Measurements from ENCODE around the gene TXLNG. TPM values are rescaled to one million over a fixed set of nuclear protein-coding genes. Genes with fewer than 3 reads are reported as not detected.

Gene TXLNG
- total RNA-seq, 1 experiment from 2014 or later = 31.1 TPM

GRCh38 chrX:16797841-16798240 lies 11.6 kb downstream of the TXLNG start:
- no peaks in the 10 kb centered on the region for H3K4me1 Mint-ChIP-seq
- no peak for ATAC-seq
- H3K9me3 Mint-ChIP-seq = no peaks in the 10 kb centered on the region
- DNase-seq (ENCODE audit: low spot score) = no peak
- ChIA-PET POLR2A (no interaction called here), CTCF (no interaction called here)
- H3K4me3 Mint-ChIP-seq = no peak overlapping the region
- no peak overlapping the region for H3K27ac Mint-ChIP-seq
- TF ChIP-seq ZBTB21 (CRISPR knock-in tag; IDR thresholded peaks at IDR 0.05; ENCODE audit: borderline replicate concordance) = no peak
- TF ChIP-seq, protein P1, sequence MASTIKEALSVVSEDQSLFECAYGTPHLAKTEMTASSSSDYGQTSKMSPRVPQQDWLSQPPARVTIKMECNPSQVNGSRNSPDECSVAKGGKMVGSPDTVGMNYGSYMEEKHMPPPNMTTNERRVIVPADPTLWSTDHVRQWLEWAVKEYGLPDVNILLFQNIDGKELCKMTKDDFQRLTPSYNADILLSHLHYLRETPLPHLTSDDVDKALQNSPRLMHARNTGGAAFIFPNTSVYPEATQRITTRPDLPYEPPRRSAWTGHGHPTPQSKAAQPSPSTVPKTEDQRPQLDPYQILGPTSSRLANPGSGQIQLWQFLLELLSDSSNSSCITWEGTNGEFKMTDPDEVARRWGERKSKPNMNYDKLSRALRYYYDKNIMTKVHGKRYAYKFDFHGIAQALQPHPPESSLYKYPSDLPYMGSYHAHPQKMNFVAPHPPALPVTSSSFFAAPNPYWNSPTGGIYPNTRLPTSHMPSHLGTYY (CRISPR knock-in tag; IDR thresholded peaks at IDR 0.05) = no peak
- TF ChIP-seq HMGXB4 (CRISPR knock-in tag; IDR thresholded peaks at IDR 0.05) = no peak
- TF ChIP-seq ZSCAN18 (CRISPR knock-in tag; IDR thresholded peaks at IDR 0.05) = no peak
- TF ChIP-seq ATF3 (CRISPR knock-in tag; conservative IDR thresholded peaks at IDR 0.05) = no peak
- no peak for TF ChIP-seq ZNF671 (CRISPR knock-in tag; IDR thresholded peaks at IDR 0.05)
- TF ChIP-seq TCF7 (CRISPR knock-in tag; IDR thresholded peaks at IDR 0.05; ENCODE audit: low read depth) = no peak
- peaks cover 21% of the 10 kb centered on the region for H3K36me3 Mint-ChIP-seq
- no peaks in the 10 kb centered on the region for H3K27me3 Mint-ChIP-seq (ENCODE audit: low read depth)

- DNase-seq (ENCODE audit: low spot score) = no peak
- Mint-ChIP-seq H3K27me3 (ENCODE audit: low read depth) (no peaks in the 10 kb centered on the region), H3K4me1 (peaks cover 15% of the 10 kb centered on the region), H3K4me3 (no peak overlapping the region), H3K9me3 (no peaks in the 10 kb centered on the region), H3K36me3 (peaks cover 5% of the 10 kb centered on the region; the same call in 1 of the 2 replicates), H3K27ac (no peak overlapping the region)
- ATAC-seq = no peak
- ChIA-PET POLR2A (no interaction called here), CTCF (no interaction called here)
- TF ChIP-seq CBFB (CRISPR knock-in tag; IDR thresholded peaks at IDR 0.05; ENCODE audit: low read depth) = no peak
- TF ChIP-seq, protein P2, sequence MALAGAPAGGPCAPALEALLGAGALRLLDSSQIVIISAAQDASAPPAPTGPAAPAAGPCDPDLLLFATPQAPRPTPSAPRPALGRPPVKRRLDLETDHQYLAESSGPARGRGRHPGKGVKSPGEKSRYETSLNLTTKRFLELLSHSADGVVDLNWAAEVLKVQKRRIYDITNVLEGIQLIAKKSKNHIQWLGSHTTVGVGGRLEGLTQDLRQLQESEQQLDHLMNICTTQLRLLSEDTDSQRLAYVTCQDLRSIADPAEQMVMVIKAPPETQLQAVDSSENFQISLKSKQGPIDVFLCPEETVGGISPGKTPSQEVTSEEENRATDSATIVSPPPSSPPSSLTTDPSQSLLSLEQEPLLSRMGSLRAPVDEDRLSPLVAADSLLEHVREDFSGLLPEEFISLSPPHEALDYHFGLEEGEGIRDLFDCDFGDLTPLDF (CRISPR knock-in tag; IDR thresholded peaks at IDR 0.05) = no peak
- no peak for TF ChIP-seq SMAD3 (CRISPR knock-in tag; IDR thresholded peaks at IDR 0.05; ENCODE audit: borderline replicate concordance)
- TF ChIP-seq ARID4B (CRISPR knock-in tag; IDR thresholded peaks at IDR 0.05; ENCODE audit: borderline replicate concordance) = no peak
- TF ChIP-seq ZBTB43 (CRISPR knock-in tag; IDR thresholded peaks at IDR 0.05) = no peak
- no peak for TF ChIP-seq ZNF219 (CRISPR knock-in tag; IDR thresholded peaks at IDR 0.05; ENCODE audit: borderline replicate concordance)
- no peak for TF ChIP-seq JAZF1 (CRISPR knock-in tag; IDR thresholded peaks at IDR 0.05)
- TF ChIP-seq, protein P3, sequence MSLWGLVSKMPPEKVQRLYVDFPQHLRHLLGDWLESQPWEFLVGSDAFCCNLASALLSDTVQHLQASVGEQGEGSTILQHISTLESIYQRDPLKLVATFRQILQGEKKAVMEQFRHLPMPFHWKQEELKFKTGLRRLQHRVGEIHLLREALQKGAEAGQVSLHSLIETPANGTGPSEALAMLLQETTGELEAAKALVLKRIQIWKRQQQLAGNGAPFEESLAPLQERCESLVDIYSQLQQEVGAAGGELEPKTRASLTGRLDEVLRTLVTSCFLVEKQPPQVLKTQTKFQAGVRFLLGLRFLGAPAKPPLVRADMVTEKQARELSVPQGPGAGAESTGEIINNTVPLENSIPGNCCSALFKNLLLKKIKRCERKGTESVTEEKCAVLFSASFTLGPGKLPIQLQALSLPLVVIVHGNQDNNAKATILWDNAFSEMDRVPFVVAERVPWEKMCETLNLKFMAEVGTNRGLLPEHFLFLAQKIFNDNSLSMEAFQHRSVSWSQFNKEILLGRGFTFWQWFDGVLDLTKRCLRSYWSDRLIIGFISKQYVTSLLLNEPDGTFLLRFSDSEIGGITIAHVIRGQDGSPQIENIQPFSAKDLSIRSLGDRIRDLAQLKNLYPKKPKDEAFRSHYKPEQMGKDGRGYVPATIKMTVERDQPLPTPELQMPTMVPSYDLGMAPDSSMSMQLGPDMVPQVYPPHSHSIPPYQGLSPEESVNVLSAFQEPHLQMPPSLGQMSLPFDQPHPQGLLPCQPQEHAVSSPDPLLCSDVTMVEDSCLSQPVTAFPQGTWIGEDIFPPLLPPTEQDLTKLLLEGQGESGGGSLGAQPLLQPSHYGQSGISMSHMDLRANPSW (CRISPR knock-in tag; conservative IDR thresholded peaks at IDR 0.05; ENCODE audit: low read depth) = no peak
- no peak for TF ChIP-seq ZNF232 (CRISPR knock-in tag; IDR thresholded peaks at IDR 0.05)
- TF ChIP-seq NR1H2 (CRISPR knock-in tag; IDR thresholded peaks at IDR 0.05) = no peak
- TF ChIP-seq ATF3 (CRISPR knock-in tag; conservative IDR thresholded peaks at IDR 0.05) = no peak
- TF ChIP-seq MYBL2 (CRISPR knock-in tag; IDR thresholded peaks at IDR 0.05) = no peak
Observed at GRCh38 chrX:16804923-16805464, 18.7 kb downstream of the TXLNG start.

Data from WTC11 (cell line).